Fibroblast of lung (primary cell): ENCODE data around the gene AGL.
"Not testable (repeated sequence)": the region's sequence is repeated elsewhere in the genome, so short reads cannot be mapped to it uniquely, and the experiment has no call there.

Experiments used
- EZH2 ChIP-seq: IDR thresholded peaks from 2 replicates; pipeline ENCODE4 v1.5.1; 2012; ENCODE audit warnings: low read length, control low read depth, mild to moderate bottlenecking; ENCODE audit errors: missing control alignments
- TF ChIP-seq, protein P1 (sequence below), 2 donors: IDR thresholded peaks in 1 of 2; conservative IDR thresholded peaks in 1 of 2; 1 replicate in 1 of 2; 2 replicates in 1 of 2; pipeline ENCODE4 v1.5.1; 2011 to 2012; ENCODE audit warnings: low read length in 2 of 2, control low read depth in 1 of 2, inconsistent platforms in 1 of 2, low read depth in 1 of 2, mild to moderate bottlenecking in 1 of 2

DNA sequence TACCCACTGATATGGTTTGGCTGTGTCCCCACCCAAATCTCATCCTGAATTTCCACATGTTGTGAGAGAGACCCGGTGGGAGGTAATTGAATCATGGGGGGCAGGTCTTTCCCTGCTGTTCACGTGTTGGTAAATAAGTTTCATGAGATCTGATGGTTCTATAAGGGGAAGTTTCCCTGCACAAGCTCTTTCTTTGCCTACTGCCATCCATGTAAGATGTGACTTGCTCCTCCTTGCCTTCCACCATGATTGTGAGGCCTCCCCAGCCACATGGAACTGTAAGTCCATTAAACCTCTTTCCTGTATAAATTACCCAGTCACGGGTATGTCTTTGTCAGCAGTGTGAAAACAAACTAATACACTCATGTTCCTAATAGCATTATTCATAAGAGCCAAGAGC lies 9.8 kb upstream of the AGL start:
- TF ChIP-seq, protein P1, sequence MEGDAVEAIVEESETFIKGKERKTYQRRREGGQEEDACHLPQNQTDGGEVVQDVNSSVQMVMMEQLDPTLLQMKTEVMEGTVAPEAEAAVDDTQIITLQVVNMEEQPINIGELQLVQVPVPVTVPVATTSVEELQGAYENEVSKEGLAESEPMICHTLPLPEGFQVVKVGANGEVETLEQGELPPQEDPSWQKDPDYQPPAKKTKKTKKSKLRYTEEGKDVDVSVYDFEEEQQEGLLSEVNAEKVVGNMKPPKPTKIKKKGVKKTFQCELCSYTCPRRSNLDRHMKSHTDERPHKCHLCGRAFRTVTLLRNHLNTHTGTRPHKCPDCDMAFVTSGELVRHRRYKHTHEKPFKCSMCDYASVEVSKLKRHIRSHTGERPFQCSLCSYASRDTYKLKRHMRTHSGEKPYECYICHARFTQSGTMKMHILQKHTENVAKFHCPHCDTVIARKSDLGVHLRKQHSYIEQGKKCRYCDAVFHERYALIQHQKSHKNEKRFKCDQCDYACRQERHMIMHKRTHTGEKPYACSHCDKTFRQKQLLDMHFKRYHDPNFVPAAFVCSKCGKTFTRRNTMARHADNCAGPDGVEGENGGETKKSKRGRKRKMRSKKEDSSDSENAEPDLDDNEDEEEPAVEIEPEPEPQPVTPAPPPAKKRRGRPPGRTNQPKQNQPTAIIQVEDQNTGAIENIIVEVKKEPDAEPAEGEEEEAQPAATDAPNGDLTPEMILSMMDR (conservative IDR thresholded peaks at IDR 0.05 in 1 of 2, IDR thresholded peaks at IDR 0.05 in 1 of 2; ENCODE audit: low read depth in 1 of 2, low read length in 2 of 2), result not testable (repeated sequence)
- not testable (repeated sequence) for TF ChIP-seq EZH2
